Kidney epithelial cell (primary cell): Measurements from ENCODE around the gene ANG. TPM values are rescaled to one million over a fixed set of nuclear protein-coding genes. Genes with fewer than 3 reads are reported as not detected.
"Not testable (repeated sequence)": the region's sequence is repeated elsewhere in the genome, so short reads cannot be mapped to it uniquely, and the experiment has no call there.

Experiments used
- DNase-seq: peaks from one replicate; pipeline ENCODE4 v3.0.0-alpha.2; 2010; ENCODE audit warnings: low read depth
- H3K27me3 ChIP-seq: 2 replicates; pipeline ENCODE4 v1.6.0; 2011; ENCODE audit warnings: low read length; ENCODE audit not compliant: control insufficient read depth, insufficient read depth
- H3K36me3 ChIP-seq: 2 replicates; pipeline ENCODE4 v1.5.1; 2011; ENCODE audit warnings: low read length; ENCODE audit not compliant: control insufficient read depth, insufficient read depth
- H3K4me3 ChIP-seq: 2 replicates; pipeline ENCODE4 v1.5.1; 2011; ENCODE audit warnings: low read depth, mild to moderate bottlenecking, control low read depth, low read length
- CTCF ChIP-seq: IDR thresholded peaks from 2 replicates; pipeline ENCODE4 v1.5.1; 2011; ENCODE audit warnings: mild to moderate bottlenecking, moderate library complexity, low read length, control low read depth, inconsistent platforms; ENCODE audit not compliant: insufficient read depth, poor library complexity, severe bottlenecking
- total RNA-seq: library from RNA; depleted of rRNA; stranded (reverse); fragments of >200 nt; gene quantifications from 2 replicates; pipeline ENCODE4 v1.2.3, GENCODE V29; 2015

The ANG gene
- 0.14 and 1.1 TPM in 2 replicates for total RNA-seq

DNA sequence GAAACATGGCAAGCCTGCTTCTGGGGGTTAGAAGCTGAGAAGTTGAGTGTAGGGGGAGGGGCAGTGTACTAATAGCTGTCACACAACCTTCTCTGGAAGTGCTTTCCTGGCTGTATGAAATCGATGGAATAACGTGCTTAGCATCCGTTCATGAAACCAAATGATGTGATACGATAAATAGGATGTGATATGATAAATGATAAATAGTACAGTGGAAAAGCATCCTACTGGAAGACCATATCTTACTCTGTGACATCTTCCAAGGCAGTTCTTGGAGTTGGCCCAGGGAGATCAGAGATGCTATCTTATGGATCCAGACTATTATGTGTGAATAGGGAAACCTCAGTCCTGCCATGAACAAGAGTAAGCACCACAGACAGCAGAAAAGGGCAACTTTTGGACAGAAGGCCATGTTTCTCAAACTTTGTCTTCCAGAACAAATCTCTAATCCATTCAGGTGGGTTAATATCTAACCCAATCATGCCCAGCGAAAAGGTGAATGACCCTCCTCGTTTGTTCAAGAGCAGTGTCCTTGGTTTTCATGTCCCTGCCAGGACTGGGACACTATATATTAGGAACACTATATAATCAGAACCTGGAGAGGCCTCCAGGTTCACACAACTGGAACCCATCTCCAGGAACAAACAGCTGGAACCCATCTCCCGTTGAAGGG lies at the start of gene ANG:
Gene ANG, plus strand, starts transcription at position 598 of the 673 bp plus-strand sequence. CDS start 4,801 bp downstream, outside the sequence.
- H3K4me3 ChIP-seq: no peak within 1 kb of the TSS
- DNase-seq: no peak

DNA sequence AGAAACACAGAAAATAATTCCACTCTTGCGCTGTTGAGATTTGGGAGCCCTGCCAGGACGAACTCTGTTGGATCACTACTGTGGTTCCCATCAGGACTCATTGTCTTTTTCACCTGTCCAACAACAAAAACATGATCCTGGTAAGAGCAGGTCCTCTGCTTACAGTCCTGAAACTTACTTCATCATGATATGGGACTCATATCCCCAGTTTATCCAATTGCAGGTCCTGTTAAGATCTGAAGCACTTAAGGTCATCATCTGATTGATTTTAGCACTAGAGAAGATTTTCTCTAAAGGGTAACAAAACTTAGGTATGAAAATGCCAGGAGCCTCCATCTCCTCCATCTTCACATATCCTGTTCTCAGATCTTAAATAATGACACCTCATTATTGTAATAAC lies 47.0 kb upstream of the ANG start, which contains the start of gene OR6S1:
Gene OR6S1, minus strand, starts transcription at position 101 of the 400 bp plus-strand sequence. Its CDS starts 0 bp downstream, at position 101.
- TF ChIP-seq CTCF: no peak
- DNase-seq: no peak
- Histone ChIP-seq H3K27me3 (peaks cover 3% of the 10 kb centered on the region), H3K4me3 (no peak within 1 kb of the TSS), H3K36me3 (no peaks in the 10 kb centered on the region)

More for the DNA sequence above, at the start of gene ANG:
- Histone ChIP-seq H3K36me3 (no peaks in the 10 kb centered on the region), H3K27me3 (no peaks in the 10 kb centered on the region)
- TF ChIP-seq CTCF: no peak

- no peak for TF ChIP-seq CTCF
- Histone ChIP-seq H3K4me3 (no peak overlapping the region), H3K27me3 (peaks cover 3% of the 10 kb centered on the region), H3K36me3 (no peaks in the 10 kb centered on the region)
- no peak for DNase-seq
These were observed 46.4 kb upstream of the ANG start for GRCh38 chr14:20642182-20642581.

DNA sequence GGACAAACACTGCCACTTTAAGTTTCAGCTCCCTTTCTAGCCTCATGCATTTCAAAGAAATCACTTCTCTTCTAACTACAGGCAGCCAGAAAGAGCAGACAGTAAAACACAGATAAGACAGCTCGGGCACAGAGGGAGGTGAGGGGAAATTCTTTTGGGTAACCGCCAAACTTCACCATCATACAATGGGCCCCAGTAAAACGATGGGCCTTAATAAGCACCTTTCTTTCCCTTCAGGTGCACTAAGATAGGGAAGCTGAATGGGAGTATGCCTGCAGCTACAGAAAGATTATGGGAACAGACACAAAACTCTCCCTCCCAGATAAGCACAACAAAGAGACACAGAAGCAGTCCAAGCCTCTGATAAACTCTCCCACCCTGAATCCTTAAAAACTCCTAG lies 45.8 kb upstream of the ANG start:
- H3K4me3 ChIP-seq, H3K27me3 ChIP-seq, DNase-seq, H3K36me3 ChIP-seq: not testable (repeated sequence)

GRCh38 chr14:20644520-20644919 lies 44.0 kb upstream of the ANG start:
- no peak for DNase-seq
- peaks cover 3% of the 10 kb centered on the region for H3K27me3 ChIP-seq
- no peaks in the 10 kb centered on the region for H3K36me3 ChIP-seq
- H3K4me3 ChIP-seq: no peak overlapping the region
- no peak for TF ChIP-seq CTCF

DNA sequence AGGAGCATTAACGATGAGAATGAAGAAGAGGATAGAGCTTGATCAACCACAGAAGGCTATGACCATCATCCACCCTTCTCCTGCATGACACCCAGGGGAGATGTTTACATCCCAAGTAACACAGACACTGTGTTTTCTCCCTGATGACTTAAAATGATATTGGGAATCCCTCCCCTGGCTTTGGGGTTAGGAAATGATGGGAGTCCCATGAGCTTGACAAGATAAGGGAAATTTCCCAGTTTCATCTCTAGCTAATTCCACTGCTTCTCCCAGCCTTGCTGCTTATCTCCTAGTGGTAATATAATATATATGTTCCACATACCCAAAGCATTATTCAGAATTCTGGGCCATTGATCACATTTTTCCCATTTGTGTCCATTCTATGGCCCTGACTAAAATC lies 43.1 kb upstream of the ANG start:
- no peak for TF ChIP-seq CTCF
- H3K4me3 ChIP-seq: no peak overlapping the region
- no peaks in the 10 kb centered on the region for H3K36me3 ChIP-seq
- DNase-seq: no peak
- peaks cover 3% of the 10 kb centered on the region for H3K27me3 ChIP-seq
